ENCODE measurements around the gene ALKAL2. TPM values are rescaled to one million over a fixed set of nuclear protein-coding genes. Genes with fewer than 3 reads are reported as not detected.

Gene ALKAL2
- total and polyA plus RNA-seq, 3 donors from 2014 or later, result 29.6 to 69.4 (median 46.9) TPM

DNA sequence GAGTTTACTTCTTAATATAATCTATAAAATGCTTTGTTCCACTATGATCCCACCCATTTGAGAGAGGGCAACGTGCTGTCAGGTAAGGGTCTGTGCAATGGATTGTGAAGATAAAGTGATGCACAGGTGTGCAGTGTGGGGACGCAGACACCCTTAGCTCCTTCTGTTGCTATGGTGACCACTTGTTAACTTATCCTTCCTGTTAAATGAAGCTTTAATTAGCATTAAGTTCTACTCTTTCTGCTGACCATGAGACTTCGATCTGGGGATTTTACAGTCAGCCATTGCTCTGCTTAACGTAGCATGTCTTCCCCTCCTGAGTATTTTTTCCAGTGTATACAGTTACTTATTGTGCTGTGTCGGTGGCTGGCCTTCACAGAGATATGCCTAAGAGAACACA is 23.1 kb upstream of the ALKAL2 start:
- Histone ChIP-seq H3K4me3 (no peak overlapping the region), H3K9me3 (no peaks in the 10 kb centered on the region), H3K36me3 (ENCODE audit: low read depth, missing control alignments) (no peaks in the 10 kb centered on the region), H3K27ac (no peak overlapping the region), H3K4me1 (no peaks in the 10 kb centered on the region), H3K27me3 (no peaks in the 10 kb centered on the region)
- no peak for TF ChIP-seq CTCF (IDR thresholded peaks at IDR 0.05)
- no peak for TF ChIP-seq POLR2A (IDR thresholded peaks at IDR 0.05)
- 81 to 86% methylated on average over 5 of the region's 5 CpGs for WGBS, 2 donors
- no peak for DNase-seq
- intact Hi-C loops (cut with DNase I; ENCODE audit: low total_unique reads), result no loop called here

DNA sequence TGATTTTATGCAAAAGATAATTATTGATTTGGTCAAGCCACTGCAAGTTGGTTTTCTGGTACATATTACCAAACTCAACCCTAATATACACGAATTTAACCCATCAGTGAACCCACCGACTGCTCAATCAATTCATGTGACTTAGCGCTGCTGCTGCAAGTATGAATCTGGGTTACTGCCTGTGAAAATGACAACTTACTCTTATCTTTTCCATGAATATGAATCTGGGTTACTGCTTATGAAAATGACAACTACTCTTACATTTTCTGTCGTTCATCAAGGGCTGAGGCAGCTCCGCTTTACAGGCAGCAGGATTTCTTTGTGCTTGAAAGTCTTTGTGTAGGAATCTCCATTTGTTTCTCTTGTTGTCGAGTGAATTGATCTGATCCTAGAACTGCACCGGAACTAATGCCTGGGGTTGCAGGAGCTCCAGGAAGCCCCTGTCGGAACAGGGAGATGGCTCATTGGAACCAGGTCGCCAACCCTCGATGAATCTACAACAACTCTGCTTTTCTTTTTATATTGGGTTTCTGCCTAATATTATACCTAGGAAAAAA is 22.1 kb upstream of the ALKAL2 start:
- intact Hi-C loops (cut with DNase I; ENCODE audit: low total_unique reads), result no loop called here
- WGBS, 2 donors, result 78 to 83% methylated on average over 10 of the region's 10 CpGs
- Histone ChIP-seq H3K27me3 (no peaks in the 10 kb centered on the region), H3K36me3 (ENCODE audit: low read depth, missing control alignments) (no peaks in the 10 kb centered on the region), H3K4me1 (no peaks in the 10 kb centered on the region), H3K9me3 (no peaks in the 10 kb centered on the region), H3K4me3 (no peak overlapping the region), H3K27ac (no peak overlapping the region)
- no peak for DNase-seq
- TF ChIP-seq CTCF (IDR thresholded peaks at IDR 0.05), result no peak
- TF ChIP-seq POLR2A (IDR thresholded peaks at IDR 0.05), result no peak

DNA sequence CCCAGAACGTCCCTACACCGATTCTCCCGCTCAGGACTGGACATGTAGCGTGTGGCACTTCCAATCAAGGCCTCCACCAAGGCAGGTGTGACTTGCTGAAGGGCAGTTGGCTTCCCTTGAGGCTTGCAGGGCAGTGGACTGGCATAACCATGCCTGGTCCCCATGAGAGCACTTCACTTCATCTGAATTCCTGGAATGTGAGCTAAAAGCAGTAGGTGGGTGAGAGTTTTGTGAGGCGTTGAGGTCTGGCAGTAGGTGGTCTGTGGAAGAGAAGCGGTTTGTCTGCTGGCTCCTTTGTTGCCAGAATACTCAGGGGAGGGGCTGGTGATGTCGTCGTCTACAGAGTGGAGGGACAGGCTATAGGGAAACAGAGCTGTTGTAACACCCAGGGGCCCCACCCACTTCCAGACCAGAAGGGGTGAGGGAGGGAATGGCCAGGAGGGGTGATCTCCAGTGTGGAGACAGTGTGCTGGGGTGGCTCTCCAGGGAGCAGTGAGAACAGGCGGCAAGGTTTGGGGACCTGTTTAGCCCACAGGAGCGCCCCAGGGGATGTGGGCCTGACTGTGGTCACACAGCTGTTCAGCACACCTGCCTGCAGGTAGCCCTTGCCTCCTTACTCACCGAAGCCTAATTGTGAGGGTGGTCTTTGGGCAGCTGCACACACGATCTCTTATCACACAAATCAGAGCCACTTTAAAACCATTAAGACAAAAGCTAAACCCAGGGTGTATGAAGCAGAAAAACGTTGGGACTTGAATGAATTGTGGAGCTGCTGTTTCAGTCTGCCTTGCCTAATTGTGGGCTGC is 21.5 kb upstream of the ALKAL2 start:
- intact Hi-C loops (cut with DNase I; ENCODE audit: low total_unique reads), result no loop called here
- TF ChIP-seq CTCF (IDR thresholded peaks at IDR 0.05) (no peak), POLR2A (IDR thresholded peaks at IDR 0.05) (no peak)
- 68 to 71% methylated on average over 13 of the region's 13 CpGs for WGBS, 2 donors
- no peak for DNase-seq
- Histone ChIP-seq H3K27ac (no peak overlapping the region), H3K36me3 (ENCODE audit: low read depth, missing control alignments) (no peaks in the 10 kb centered on the region), H3K4me3 (no peak overlapping the region), H3K9me3 (no peaks in the 10 kb centered on the region), H3K27me3 (no peaks in the 10 kb centered on the region), H3K4me1 (no peaks in the 10 kb centered on the region)

- Histone ChIP-seq H3K4me1 (no peaks in the 10 kb centered on the region), H3K27ac (no peak overlapping the region), H3K36me3 (ENCODE audit: low read depth, missing control alignments) (no peaks in the 10 kb centered on the region), H3K4me3 (no peak overlapping the region), H3K9me3 (no peaks in the 10 kb centered on the region), H3K27me3 (no peaks in the 10 kb centered on the region)
- 92% methylated on average over 9 of the region's 9 CpGs for WGBS, 2 donors
- intact Hi-C loops (cut with DNase I; ENCODE audit: low total_unique reads), result no loop called here
- TF ChIP-seq CTCF (IDR thresholded peaks at IDR 0.05), result no peak
- no peak for DNase-seq
These were observed 17.5 kb upstream of the ALKAL2 start for GRCh38 chr2:305366-305765.

DNA sequence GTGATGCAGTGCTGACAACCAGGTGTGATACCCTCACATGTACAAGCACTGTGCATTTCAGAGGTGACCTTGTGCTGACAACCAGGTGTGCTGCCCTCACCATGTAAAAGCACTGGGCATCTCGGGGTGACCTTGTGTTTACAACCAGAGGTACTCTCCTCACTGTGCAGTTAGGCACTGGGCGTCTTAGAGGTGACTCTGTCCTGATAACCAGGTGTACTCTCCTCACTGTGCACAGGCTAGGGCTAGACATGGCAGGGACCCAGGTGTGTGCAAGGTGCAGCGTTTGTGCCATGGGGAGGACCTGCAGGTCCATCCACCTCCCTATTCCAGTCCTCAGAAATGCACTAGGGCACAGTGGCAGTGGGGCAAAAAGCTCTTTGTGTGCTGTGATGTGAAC is 8.5 kb upstream of the ALKAL2 start:
- DNase-seq, result no peak
- H3K27me3 ChIP-seq, result no peaks in the 10 kb centered on the region
- WGBS, 2 donors, result 74 to 77% methylated on average over 3 of the region's 3 CpGs
- no peaks in the 10 kb centered on the region for H3K9me3 ChIP-seq
- no peaks in the 10 kb centered on the region for H3K4me1 ChIP-seq
- intact Hi-C loops (cut with DNase I; ENCODE audit: low total_unique reads), result no loop called here
- H3K27ac ChIP-seq, result no peak overlapping the region
- H3K36me3 ChIP-seq (ENCODE audit: low read depth, missing control alignments), result no peaks in the 10 kb centered on the region
- no peak overlapping the region for H3K4me3 ChIP-seq
- TF ChIP-seq POLR2A (IDR thresholded peaks at IDR 0.05), result no peak
